ENCODE results near the gene DAB1.
"Not testable (repeated sequence)": the region's sequence is repeated elsewhere in the genome, so short reads cannot be mapped to it uniquely, and the experiment has no call there.

Gene DAB1

DNA sequence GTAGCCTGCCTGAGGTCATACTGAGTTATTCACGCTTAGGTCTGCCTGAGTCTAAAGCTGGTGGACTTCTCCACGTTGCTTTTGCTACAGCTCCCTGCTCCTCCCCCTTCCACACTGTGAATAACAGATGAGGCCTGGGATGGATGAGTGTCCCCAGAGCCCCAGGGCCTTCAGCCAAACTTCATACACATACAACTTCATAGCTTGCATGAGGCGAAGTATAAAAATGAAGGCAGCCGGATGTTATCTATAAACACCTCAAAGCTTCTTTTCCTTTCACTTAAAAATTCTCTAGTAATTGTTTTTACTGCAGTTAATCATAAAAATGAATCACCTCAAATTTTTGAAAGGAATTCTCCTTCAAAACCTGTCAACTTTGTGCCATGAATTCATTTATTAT lies 70.2 kb downstream of the DAB1 start:
- DNase-seq: no peak

DNA sequence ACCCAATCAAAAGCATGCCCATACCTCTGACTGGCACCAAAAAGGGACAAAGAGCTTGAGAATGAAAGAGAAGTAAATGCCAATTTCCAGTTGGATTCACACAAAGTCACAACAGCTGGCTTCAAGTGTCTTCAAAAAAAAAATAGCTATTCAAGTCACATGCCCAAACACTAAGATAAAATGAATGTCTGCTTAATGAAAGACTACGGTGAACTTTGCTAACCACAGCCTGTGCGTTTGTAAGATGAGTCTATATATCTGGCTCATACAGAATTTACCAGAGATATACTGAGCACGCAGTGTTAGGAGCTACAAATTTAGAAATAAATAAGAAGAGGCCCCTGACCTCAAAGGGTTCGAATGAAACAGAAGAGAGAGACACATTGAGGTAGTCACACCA lies 73.2 kb downstream of the DAB1 start:
- no peak for DNase-seq

DNA sequence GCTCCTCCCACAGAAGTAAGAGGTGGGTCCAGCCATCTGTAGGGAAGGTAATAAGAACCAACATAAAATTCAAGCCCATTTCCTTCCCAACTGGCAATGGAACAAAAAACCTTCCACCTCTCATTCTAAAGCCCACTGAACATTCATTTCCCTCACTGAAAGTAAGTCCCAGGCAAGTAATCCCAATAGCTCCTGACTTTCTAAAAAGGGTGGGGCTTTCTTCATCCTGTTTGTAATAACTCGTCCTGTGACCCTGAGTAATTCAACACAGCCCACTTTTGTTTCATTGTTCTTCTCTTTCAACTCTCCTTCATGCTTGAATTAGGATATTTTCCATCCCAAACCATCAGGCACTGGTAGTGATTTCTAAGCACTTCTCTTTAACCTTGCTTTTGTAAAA lies 74.9 kb downstream of the DAB1 start:
- DNase-seq: no peak

DNA sequence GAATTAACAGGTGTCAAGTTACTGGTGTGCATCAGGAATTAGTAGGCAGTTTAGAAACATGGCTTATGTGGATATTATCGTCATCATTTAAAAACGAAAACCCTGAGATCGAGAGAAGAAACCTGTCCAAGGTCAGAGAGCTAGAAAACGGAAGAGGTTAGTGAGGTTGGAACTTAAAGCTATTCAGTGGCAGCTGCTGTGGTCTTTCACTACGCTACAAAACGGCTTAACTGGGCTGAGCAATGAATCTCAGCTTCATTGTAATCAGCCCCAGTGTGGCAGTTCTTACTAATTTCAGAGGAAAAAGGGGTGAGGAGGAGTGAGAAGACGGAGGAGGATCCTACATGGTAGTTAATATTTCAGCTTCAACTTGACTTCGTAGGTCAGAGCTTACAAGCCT lies 77.9 kb downstream of the DAB1 start:
- no peak for DNase-seq

DNA sequence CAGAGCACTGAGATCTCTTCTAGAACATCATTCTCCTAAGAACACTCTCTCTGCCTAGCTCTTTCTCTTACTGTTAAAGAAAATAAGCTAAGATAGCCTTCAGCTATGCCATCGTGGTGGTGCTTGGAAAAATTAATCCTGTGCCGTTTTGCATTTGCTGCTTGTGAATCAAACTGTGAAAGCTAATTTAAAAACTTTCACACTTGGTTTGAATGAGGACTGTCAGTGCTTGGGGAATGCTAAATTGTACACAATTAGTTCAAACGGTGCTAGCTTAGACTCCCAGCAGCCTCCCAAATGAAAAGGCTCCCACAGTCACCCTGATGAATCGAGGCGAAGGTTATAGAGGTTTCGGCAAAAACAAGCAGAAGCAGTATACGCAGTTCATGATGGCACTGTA lies 79.6 kb downstream of the DAB1 start:
- DNase-seq: no peak

DNA sequence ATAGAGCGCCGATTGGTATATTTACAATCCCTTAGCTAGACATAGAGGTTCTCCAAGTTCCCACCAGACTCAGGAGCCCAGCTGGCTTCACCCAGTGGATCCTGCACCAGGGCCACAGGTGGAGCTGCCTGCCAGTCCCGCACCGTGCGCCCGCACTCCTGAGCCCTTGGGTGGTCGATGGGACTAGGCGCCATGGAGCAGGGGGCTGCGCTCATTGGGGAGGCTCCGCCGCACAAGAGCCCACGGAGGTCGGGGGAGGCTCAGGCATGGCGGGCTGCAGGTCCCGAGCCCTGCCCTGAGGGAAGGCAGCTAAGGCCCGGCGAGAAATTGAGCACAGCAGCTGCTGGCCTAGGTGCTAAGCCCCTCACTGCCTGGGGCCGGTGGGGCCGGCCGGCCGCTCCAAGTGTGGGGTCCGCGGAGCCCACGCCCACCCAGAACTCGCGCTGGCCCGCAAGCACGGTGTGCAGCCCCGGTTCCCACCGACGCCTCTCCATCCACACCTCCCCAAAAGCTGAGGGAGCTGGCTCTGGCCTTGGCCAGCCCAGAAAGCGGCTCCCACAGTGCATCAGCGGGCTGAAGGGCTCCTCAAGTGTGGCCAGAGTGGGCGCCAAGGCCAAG lies 80.5 kb downstream of the DAB1 start:
- DNase-seq: not testable (repeated sequence)

DNA sequence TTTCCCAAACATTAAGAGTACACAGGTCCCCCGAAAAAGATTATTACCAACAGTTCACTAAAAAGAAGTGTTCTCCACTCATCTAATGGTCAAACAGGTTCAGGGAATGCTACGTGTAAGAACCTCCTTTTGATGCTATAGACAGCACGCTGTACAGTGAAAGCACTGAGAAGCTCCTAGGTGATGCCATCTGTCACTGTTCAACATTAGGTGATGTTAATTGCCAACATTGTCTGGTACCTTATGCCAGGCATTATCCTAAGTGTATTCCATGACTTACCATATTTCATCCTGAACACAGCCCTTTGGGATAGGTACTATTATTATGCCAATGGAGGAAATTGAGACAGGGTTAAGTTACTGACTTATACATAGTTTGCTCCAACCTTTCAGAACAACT lies 82.1 kb downstream of the DAB1 start:
- no peak for DNase-seq

DNA sequence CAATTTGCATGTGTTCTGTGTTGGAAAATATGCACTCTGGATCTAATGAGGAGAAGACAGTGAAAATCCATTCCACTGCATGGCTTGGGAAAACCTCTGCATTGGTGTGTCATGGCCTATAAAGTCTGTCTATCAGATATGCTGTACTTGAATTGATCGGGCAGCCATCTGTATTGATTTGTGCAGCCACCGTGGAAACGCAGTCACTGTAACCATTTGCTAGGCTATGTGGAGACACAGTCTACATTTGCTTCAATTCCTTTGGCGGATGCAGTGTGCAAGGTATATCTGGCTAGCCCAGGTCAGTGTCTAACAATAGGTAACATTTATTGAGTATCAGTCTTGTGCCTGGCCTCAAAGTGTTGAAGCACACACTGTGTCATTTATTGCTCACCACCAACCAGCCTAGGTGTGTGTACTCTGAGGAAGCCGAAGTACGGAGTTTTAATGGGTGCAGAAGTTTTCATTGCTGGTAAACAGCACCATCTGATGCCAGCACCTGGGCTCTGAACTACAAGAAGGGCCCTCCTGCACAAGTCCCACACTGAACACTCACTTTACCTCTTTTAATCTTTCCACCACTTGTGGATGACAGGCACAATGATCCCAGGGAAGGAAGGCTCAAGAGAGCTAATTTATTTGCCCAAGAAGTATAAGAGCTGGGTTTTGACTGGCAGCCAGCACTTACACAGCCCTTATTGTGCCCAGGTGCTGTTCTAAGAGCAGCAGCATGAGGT lies 83.4 kb downstream of the DAB1 start:
- DNase-seq: no peak

DNA sequence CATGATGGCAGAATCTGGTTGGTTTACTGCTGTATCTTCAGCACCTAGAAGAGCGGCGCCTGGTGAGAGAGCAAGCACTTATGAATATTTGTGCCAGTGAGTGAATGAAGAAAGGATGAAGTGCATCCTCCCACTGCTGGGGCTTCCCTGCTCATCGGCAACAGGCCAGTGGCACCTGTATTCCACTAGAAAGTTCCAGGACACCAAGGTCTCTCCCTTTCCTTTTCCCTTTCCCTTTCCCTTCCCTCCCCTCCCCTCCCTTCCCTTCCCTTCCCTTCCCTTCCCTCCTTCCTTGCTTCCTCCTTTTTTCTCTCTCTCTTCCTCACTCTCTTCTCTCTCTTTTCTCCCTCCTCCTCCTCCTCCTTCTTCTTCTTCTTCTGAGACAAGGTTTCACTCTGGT lies 86.2 kb downstream of the DAB1 start:
- no peak for DNase-seq

DNA sequence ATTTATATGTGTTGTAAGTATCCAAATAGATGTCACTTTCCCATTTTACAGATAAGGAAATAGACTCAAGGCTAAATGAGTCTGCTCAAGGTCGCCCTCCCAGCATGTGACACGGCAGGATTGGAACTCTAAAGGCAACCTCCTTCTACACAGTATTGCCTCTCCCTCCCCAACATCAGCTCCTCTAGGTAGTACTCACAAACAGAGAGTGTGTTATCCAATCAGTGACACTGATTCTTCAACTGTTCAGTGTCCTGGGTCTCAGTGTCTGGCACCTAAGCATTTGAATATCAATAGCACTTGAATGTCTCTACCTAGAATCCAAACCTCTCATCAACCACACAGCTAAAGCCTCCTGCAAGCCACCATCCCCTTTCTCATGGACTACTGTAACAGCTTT lies 87.1 kb downstream of the DAB1 start:
- no peak for DNase-seq

DNA sequence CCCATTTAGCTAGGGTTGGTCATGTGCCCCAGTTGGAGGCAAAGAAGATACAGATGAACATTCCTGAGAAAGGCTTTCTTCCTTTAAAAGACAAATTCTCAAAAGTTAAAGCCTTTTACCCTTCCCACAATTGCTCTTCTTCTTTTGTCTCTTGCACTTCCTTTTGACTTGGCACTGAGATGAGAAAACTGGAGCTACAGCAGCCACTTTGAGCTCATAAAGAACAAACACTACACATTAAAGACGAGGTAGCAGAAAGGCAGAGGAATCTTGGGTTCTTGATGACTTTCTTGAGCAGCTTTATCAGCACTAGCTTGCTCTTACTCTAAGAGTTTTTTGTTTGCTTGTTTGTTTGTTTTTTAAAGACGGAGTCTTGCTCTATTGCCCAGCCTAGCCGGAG lies 92.2 kb downstream of the DAB1 start:
- DNase-seq: no peak

DNA sequence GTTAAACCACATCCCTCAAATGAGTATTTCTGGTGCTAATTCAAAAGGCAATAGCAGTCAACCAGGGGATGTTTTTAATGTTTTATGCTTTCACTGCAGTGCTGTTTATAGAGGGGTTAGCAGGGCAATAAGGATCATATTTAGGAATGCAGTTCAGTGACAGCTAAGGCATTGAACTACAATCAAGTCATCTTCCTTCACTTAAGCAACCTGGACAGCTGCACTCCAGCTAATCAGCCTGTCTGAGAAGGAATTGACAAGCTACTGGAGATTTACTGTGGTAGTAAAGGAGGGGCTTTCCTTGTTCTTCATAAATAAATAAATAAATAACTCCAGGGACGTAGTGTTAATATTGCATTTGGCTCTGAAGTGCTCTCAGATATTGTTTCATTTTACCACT lies 93.9 kb downstream of the DAB1 start:
- no peak for DNase-seq

DNA sequence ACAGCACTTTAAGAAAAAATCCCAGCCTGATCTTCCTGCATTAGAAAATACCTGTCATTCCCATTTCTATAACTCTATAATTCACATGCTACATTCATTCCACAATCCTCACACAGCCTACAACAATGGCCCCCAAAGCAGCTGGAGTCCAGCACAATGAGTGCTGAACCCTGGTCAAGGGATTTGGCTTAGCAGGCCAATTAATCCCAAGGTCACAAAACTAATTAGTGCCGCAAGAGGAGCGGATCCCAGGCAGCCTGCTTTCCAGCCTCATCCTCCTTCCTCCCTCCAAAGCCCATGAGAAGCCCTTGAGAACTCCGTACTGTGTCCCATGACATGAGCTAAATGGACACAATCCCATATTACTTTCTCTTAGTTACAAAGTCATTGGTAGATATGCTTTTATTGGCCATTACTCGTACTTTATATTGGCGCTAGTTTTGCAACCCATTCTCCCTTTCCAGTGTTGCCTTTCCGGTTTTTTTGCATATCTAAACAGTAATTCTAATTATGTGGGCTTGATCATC lies 94.8 kb downstream of the DAB1 start:
- no peak for DNase-seq

DNA sequence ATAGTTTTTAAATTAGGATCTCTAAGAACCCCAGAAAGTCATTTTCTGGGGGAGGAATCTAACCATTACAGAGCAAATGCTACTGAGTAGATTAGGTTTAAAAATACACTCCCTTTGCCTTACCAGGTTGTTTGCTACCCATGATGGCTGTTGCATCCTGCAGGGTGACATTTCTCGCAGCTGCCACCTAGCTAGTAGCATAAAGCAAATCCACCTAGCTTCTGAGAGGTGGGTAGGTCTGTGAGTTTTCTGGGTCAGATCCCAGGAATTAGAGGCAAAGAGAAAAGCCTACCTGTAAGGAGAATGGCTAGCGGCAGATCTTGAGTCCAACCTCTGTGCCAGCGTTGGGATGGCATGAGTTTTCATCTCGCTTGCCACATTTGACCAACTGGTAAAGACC lies 95.9 kb downstream of the DAB1 start:
- DNase-seq: no peak

DNA sequence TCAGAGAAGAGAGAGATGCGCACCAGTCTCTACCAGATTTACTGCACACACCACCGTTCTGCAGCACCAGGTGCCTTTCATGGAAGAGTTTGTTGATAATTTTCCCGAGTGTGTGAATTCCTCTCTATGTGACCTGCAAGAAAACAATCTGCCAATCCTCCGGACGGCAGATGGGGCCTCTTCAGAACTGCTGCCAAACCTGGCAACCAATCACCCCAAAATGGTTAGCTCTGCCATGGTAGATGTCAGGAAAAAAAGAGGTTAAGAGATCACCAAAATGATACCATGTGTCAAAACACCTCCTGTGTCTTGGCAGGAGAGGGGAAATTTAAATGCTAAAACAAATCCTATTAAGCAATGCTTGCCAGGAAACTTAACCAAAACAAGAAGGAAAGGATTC lies 96.5 kb downstream of the DAB1 start:
- no peak for DNase-seq

DNA sequence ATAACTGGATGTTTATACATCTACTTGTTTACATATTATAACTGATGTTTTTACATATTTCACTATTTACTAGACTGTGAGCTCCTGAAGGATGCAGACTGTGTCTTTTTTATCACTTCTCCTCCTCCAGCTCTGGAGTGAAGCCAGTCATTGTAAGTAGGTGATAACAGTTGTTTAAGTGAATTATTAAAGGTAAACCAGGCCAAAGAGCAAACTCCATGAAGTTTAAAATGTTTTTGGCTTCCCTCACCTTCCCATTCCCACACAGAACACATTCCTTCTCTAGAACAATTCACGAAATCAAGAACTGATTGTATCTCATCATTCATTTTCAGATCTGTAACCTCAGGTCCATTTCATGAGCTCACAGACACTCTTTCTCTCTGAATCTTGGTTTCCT lies 98.3 kb downstream of the DAB1 start:
- no peak for DNase-seq

DNA sequence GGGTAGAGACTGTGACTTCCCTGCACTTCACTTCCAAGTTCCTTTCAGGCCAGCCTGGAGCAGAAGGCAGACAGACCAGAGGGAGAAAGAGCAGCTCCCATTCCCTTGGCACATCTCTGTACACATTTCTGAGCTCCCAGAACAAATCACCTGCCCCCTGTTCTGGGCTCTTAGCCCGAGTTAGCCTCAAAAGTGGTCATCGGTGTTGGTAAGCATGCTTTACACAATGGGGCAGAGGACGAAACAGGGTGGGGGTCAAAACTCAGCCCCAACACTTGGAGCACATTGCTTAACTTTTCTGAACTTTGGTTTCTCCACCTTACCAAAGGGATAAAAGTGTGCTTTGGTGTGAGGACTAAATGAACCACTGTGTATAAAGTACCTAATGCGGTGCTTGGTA lies 98.7 kb downstream of the DAB1 start:
- DNase-seq: no peak

DNA sequence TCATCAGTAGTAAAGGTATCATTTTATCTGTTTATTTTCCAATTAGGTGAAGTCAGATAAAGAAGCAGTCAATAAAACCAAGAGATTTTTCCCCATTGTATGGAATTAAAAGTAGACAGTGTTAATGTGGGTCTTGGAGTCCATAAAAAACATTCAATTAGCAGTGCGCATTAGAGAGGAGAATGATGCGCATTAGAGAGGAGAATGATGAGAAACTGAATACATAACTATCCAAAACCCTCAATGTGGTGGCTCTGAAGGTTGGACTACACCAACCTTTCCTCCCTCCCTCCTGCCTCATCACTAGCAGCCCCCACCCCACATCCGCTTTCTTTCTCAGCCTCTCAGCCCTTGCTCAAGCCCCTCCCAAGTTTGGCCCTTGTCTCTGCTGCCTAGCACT lies 99.5 kb downstream of the DAB1 start:
- DNase-seq: no peak

DNA sequence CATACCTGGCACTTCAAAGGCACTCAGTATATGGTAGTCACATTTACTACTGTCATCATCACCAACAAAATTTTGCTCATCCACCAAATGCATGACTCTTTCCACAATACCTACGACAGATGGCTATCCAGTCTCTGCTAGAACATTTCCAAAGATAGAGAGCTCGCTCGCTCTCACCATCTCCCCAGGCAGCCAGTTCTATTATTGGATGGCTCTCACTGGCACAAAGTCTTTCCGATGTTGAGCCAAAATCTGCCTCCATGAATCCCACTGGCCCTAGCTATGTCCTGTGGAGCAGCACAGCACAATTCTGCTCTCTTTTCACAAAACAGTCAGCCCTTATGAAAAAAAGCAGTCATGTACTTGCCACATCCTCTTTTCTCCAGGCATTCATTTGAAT lies 102.1 kb downstream of the DAB1 start:
- DNase-seq: no peak

DNA sequence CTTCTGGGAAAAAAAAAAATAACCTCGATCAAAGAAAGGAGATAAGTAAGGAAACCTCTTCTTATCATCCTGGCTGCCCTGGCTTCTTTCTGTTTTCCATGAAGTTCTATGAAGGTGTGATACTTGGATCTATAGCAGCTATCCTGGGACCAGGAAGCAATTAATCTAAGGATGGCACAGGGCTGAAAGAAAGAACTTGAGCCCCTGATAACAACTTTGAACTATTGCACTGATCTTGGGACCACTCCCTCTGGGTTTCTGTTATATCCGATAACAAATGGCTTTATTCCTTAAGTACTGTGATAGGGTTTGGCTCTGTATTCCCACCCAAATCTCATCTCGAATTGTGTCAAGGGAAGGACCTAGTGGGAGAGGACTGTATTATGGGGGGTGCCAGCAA lies 104.1 kb downstream of the DAB1 start:
- no peak for DNase-seq

DNA sequence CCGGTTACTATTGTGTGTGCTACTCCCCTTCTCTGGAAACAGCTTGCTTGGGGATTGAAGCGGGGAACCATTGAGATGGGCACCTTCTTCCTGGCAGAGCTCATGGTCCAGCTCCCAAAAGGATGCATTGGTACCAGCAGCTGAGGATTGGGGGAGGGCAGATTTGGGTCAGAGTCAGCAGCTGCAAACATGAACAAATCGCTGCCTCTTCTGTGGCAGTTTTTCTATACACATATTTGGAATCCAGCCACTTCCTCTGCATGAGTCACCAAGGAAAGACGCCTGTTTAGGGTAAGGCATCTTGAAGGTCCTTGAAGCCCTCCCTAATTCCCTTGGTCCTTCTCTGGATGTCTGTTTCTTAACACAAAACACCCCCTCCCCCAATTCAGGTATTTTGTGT lies 104.7 kb downstream of the DAB1 start:
- DNase-seq: no peak

DNA sequence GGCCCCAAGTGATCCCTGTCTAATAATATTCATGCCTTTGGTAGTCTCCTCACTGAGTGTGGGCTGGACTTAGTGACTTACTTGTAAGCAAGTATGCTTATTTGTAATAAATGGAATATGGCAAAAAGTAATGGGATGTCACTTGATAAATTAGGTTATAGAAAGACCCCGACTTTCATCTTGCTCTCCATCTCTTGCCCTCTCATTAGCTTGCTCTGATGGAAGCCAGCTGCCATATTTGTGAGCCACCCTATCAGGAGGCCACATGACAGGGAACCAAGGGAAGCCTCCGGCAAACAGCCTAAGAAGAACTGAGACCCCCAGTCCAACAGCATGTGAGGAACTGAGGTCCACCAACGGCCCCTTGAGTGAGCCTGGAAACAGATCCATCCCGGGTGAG lies 107.0 kb downstream of the DAB1 start:
- DNase-seq: no peak

DNA sequence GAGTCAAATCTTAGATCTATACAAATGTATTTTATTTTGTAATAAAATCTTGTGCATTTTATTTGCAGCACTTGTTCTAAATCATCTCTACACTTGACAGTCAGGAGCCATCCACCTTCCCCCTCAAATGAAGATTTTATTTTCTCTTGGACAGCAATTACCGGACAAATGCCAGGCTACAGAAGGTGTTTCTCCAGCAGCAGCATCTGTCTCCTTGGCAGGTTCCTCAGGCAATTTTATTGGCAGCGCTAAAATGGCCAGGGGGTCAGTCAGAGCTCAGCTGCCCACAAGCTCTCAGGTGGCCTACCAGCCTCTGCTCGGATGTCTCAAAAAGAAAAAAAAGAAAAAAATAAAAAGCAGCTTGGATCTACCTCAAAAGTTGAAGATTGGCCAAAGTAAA lies 107.6 kb downstream of the DAB1 start:
- DNase-seq: no peak

DNA sequence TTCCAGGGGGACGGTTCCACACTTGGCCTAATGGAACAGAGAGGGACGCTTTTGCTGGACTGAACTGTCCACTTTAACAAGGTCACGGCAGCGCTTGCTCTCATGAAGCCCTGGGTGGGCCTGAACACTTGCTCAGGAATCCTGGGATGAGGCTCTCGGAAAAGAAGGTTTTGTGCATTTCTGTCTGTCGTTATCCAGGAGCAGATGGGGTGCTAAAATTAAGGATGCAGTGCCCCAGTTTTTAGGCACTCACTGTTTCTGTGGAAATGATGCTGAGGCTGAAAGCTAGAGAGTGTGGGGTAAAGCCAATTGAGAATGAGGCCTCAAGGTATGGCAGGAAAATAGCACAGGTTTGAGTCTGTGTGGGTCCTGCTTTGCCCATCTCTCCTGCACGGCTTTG lies 111.0 kb downstream of the DAB1 start:
- DNase-seq: no peak

DNA sequence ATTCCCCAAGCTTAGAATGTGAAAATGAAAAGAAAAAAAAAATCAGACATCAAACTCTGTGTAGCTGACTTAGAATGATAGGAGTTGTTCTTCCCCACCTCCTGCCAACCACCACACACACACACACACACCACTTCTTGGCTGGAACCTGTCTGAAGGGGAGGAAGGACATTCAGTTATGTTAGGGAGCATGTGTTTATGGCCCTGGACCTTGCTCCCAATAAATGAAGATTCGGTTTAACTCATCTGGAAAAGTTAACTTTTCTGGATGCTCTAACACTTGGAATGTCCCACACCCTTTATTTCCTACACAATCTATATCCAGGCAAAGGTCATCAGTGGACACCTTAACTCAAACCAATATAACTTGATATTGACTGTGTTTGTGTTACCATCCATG lies 112.4 kb downstream of the DAB1 start:
- no peak for DNase-seq
